Measurements from ENCODE around the gene KIF27.
"Not testable (repeated sequence)": the region's sequence is repeated elsewhere in the genome, so short reads cannot be mapped to it uniquely, and the experiment has no call there.

KIF27 gene

GRCh38 chr9:83956086-83956435 lies 34.8 kb upstream of the KIF27 start:
- peak; percentile 60 for ATAC-seq
- TF ChIP-seq ARNTL (CRISPR knock-in tag; IDR thresholded peaks at IDR 0.05; ENCODE audit: borderline replicate concordance, low read depth): no peak
- TF ChIP-seq ZNF70 (CRISPR knock-in tag; IDR thresholded peaks at IDR 0.05): no peak
- no peak for TF ChIP-seq ZNF8 (CRISPR knock-in tag; IDR thresholded peaks at IDR 0.05)
- no peak for TF ChIP-seq ZFP3 (CRISPR knock-in tag; IDR thresholded peaks at IDR 0.05)
- no peak for TF ChIP-seq TCF4 (CRISPR knock-in tag; IDR thresholded peaks at IDR 0.05; ENCODE audit: borderline replicate concordance)

GRCh38 chr9:83948096-83948495 lies 26.9 kb upstream of the KIF27 start:
- ATAC-seq: not testable (repeated sequence)

- no peak for TF ChIP-seq ISL1 (CRISPR knock-in tag; IDR thresholded peaks at IDR 0.05)
- no peak for TF ChIP-seq TOX (CRISPR knock-in tag; IDR thresholded peaks at IDR 0.05; ENCODE audit: borderline replicate concordance)
- no peak for TF ChIP-seq BACH2 (CRISPR knock-in tag; IDR thresholded peaks at IDR 0.05; ENCODE audit: borderline replicate concordance)
- TF ChIP-seq ESRRG (CRISPR knock-in tag; IDR thresholded peaks at IDR 0.05): no peak
- no peak for TF ChIP-seq ARNTL (CRISPR knock-in tag; IDR thresholded peaks at IDR 0.05; ENCODE audit: borderline replicate concordance, low read depth)
- no peak for TF ChIP-seq CSRNP3 (CRISPR knock-in tag; IDR thresholded peaks at IDR 0.05)
- TF ChIP-seq POU6F1 (CRISPR knock-in tag; IDR thresholded peaks at IDR 0.05; ENCODE audit: borderline replicate concordance, low read depth): no peak
- no peak for TF ChIP-seq ZFP30 (CRISPR knock-in tag; IDR thresholded peaks at IDR 0.05)
- no peak for TF ChIP-seq TCF4 (CRISPR knock-in tag; IDR thresholded peaks at IDR 0.05; ENCODE audit: borderline replicate concordance)
- no peak for TF ChIP-seq ZNF565 (CRISPR knock-in tag; conservative IDR thresholded peaks at IDR 0.05; ENCODE audit: low read depth)
- TF ChIP-seq TSHZ2 (CRISPR knock-in tag; IDR thresholded peaks at IDR 0.05): no peak
- TF ChIP-seq RARB (CRISPR knock-in tag; IDR thresholded peaks at IDR 0.05): no peak
- no peak for TF ChIP-seq ZNF8 (CRISPR knock-in tag; IDR thresholded peaks at IDR 0.05)
- no peak for TF ChIP-seq ZNF70 (CRISPR knock-in tag; IDR thresholded peaks at IDR 0.05)
- ATAC-seq: no peak
Measured at GRCh38 chr9:83940590-83941303, 19.5 kb upstream of the KIF27 start.

- peak; percentile 57 for ATAC-seq
- TF ChIP-seq TOX (CRISPR knock-in tag; IDR thresholded peaks at IDR 0.05; ENCODE audit: borderline replicate concordance): no peak
- no peak for TF ChIP-seq TCF4 (CRISPR knock-in tag; IDR thresholded peaks at IDR 0.05; ENCODE audit: borderline replicate concordance)
- no peak for TF ChIP-seq CSRNP3 (CRISPR knock-in tag; IDR thresholded peaks at IDR 0.05)
- TF ChIP-seq POU6F1 (CRISPR knock-in tag; IDR thresholded peaks at IDR 0.05; ENCODE audit: borderline replicate concordance, low read depth): no peak
- no peak for TF ChIP-seq ZNF8 (CRISPR knock-in tag; IDR thresholded peaks at IDR 0.05)
- no peak for TF ChIP-seq ESRRG (CRISPR knock-in tag; IDR thresholded peaks at IDR 0.05)
- TF ChIP-seq CREB5 (CRISPR knock-in tag; IDR thresholded peaks at IDR 0.05; ENCODE audit: low read depth): no peak
- no peak for TF ChIP-seq ZFP3 (CRISPR knock-in tag; IDR thresholded peaks at IDR 0.05)
- TF ChIP-seq CSDC2 (CRISPR knock-in tag; IDR thresholded peaks at IDR 0.05): no peak
- TF ChIP-seq RARB (CRISPR knock-in tag; IDR thresholded peaks at IDR 0.05): no peak
- no peak for TF ChIP-seq ZNF565 (CRISPR knock-in tag; conservative IDR thresholded peaks at IDR 0.05; ENCODE audit: low read depth)
- TF ChIP-seq ZC3H10 (CRISPR knock-in tag; IDR thresholded peaks at IDR 0.05): no peak
- no peak for TF ChIP-seq SNAI2 (CRISPR knock-in tag; IDR thresholded peaks at IDR 0.05)
- no peak for TF ChIP-seq BACH2 (CRISPR knock-in tag; IDR thresholded peaks at IDR 0.05; ENCODE audit: borderline replicate concordance)
- TF ChIP-seq PPARA (CRISPR knock-in tag; IDR thresholded peaks at IDR 0.05; ENCODE audit: borderline replicate concordance): no peak
- no peak for TF ChIP-seq OSR1 (CRISPR knock-in tag; IDR thresholded peaks at IDR 0.05)
- no peak for TF ChIP-seq ZFP30 (CRISPR knock-in tag; IDR thresholded peaks at IDR 0.05)
- no peak for TF ChIP-seq GLIS3 (CRISPR knock-in tag; IDR thresholded peaks at IDR 0.05)
Measured at GRCh38 chr9:83937861-83938455, 16.7 kb upstream of the KIF27 start.

All from SK-N-SH treated with all-trans-retinoic acid at 6 μM for 48 hours (cell line).